ENCODE data around the gene ZNF462.
A peak's percentile ranks its signal among the peaks of the same experiment; 100 is the strongest.

ZNF462 gene

GRCh38 chr9:106929471-106930177 is 66.7 kb downstream of the ZNF462 start:
- no peak for DNase-seq (ENCODE audit: low spot score)

DNA sequence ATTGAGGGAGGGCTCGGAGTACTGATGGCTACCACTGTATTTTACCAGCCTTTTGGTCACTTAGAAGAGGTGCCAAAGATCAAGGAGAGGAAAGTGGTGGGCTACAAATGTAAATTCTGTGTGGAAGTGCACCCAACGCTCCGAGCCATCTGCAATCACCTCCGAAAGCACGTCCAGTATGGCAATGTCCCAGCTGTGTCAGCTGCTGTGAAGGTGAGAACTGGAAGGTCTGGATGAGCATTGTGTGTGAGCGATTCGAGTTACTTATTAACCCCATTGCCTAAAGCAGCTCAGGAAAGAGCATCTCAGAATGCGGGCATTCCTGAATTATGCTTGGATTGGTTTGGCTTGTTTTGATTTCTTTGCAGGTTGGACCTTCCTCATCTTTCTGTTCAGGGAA is 67.5 kb downstream of the ZNF462 start:
- no peak for DNase-seq (ENCODE audit: low spot score)

- no peak for DNase-seq (ENCODE audit: low spot score)
Measured at GRCh38 chr9:106931466-106931865, 68.5 kb downstream of the ZNF462 start.

GRCh38 chr9:106932178-106932577 is 69.2 kb downstream of the ZNF462 start:
- no peak for DNase-seq (ENCODE audit: low spot score)

DNA sequence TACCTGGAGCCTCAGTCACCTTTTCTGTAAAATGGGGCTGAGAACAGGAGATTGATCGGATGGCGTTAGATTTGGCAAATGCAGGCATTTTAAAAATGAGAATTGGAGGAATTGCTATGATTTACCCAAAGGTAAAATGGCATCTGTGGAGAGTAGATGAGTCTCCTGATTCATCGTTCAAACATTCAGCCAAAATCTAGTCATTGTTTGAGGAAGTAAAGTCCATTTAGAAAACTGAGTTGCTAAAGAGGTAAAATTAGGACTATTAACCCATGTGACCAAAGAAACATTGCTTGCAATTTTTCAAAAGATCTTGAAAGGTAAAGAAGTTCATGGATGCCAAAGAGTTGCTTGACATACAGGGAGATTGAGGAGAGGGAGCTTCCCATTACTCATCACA is 69.7 kb downstream of the ZNF462 start:
- DNase-seq (ENCODE audit: low spot score): no peak

DNA sequence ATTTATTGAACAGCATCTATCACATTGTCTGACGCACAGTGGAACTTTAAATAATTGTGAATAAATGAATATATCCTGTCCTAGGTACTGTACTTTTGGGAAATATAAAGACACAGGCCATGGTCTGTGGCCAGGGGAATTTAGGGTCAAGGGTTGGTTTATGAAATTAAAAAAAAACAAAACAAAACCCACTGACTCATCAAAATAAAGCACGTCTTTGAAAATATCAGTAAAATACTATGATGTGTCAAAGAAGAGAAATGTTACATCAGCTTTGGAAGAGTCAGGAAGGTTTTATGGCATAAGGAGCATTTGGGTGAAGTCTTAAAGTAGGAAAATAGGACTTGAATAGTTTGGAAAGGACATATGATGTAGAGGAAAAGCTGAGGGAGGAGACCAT is 70.5 kb downstream of the ZNF462 start:
- no peak for DNase-seq (ENCODE audit: low spot score)

DNA sequence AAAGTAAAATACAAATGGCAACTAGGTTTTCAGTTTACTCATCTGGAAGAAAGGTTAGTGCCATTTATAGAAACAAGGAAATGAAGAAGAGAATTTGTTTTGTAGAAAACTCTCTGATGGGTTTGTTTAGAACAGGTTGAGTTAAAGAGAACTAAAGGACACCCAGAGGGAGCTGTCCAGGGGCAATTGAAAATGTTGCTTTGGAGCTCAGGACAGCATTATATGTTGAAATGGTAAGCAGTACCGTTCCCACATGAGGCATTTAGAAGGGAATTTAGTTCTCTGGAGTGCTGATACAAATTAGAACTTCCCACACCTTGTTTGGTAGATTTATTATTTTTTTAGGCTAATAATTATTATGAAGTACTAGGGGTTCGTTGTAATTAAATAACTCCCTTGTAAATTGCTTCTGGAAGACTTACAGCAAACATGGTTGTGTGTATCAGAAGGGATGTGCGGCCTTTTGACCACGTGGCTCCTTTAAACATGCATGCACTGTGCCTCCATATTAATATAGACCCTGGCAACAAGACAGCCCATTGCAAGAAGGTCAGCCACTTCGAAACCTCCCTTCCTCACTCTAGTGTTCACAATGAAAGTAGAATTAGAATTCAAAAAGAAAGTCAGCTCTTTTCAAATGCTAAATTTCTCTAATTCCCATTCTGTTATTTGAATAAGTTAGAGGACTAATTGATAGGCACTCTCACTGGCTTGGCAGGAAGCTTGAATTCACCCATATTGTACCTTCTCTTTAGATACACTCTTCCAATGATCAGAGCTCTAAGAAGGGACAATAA is 71.7 kb downstream of the ZNF462 start:
- no peak for DNase-seq (ENCODE audit: low spot score)

DNA sequence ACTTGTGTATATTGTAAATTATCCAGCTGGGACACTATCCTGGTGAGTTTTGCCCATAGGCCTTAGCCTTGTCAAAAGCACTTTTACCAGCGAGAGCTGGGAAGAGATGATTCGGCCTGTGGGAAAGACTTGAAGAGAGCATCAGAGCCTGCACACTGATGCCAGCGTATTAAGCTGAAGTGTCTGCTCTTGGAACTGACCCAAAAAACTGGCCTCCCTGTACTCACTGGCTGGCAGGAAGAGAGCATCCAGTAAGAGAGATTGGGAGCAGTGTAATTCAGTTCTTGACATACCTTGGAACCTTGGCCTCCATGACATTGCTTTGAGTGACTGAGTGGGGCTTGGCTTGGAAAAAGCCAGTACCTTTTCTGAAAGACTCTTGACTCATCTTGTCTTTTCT is 73.7 kb downstream of the ZNF462 start:
- no peak for DNase-seq (ENCODE audit: low spot score)

DNA sequence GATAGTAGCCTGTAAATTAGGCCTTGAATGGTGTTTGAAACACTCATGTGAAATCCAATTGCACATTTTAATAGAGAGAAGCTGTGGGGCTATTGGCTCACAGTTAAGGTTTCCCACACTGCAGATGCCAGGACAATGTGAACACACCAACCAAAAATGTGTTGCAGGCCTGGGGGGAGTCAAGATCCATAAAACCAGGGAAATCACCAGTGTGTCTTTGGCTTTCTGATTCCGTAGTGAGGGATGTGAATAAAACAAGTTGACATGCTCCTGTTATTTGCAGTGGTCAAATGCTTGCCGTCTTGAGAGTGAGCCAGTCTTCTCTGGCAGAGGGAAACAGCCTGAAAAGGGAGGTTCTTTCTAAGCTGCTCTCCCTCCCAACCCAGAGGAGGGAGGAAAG is 79.0 kb downstream of the ZNF462 start:
- DNase-seq (ENCODE audit: low spot score): no peak

GRCh38 chr9:106945727-106946660 is 83.0 kb downstream of the ZNF462 start:
- DNase-seq (ENCODE audit: low spot score): peak; percentile 37

- DNase-seq (ENCODE audit: low spot score): no peak
Measured at GRCh38 chr9:106947106-106947900, 84.3 kb downstream of the ZNF462 start.

GRCh38 chr9:106953174-106953573 is 90.2 kb downstream of the ZNF462 start:
- DNase-seq (ENCODE audit: low spot score): peak; percentile 22

- no peak for DNase-seq (ENCODE audit: low spot score)
Measured at GRCh38 chr9:106954558-106954957, 91.6 kb downstream of the ZNF462 start.

DNA sequence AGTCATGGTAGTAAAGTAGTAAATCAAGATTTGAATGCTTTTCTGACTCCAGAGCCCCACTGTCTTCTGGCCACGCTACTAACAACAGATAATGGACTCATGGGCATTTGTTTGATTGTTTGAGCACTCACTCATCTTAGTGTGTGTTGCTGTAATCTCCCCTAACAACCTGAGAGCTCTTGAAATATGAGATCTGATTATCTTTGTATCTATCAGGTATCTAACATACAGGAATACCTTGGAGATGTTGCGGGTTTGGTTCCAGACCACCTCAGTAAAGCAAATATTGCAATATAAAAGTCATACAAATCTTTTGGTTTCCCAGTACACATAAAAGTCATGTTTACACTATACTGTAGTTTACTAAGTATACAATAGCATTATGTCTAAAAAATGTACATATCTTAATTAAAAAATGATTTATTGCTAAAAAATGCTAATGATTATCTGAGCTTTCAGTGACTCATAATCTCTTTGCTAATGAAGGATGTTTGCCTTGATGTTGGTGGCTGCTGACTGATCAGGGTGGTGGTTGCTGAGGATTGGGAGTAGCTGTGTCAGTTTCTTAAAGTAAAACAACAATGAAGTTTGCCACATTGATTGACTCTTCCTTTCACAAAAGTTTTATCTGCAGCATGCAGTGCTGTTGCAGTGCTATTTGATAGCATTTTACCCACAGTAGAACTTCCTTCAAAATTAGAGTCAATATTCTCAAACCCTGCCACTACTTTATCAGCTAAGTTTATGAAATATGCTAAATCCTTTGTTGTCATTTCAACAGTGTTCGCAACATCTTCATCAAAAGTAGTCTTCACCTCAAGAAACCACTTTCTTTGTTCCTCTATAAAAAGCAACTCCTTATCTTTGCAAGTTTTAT is 92.2 kb downstream of the ZNF462 start:
- no peak for DNase-seq (ENCODE audit: low spot score)

GRCh38 chr9:106956971-106957370 is 94.0 kb downstream of the ZNF462 start:
- DNase-seq (ENCODE audit: low spot score): peak; percentile 19

GRCh38 chr9:106958955-106959657 is 96.1 kb downstream of the ZNF462 start:
- peak; percentile 15 for DNase-seq (ENCODE audit: low spot score)

GRCh38 chr9:106960258-106960657 is 97.3 kb downstream of the ZNF462 start:
- DNase-seq (ENCODE audit: low spot score): no peak

DNA sequence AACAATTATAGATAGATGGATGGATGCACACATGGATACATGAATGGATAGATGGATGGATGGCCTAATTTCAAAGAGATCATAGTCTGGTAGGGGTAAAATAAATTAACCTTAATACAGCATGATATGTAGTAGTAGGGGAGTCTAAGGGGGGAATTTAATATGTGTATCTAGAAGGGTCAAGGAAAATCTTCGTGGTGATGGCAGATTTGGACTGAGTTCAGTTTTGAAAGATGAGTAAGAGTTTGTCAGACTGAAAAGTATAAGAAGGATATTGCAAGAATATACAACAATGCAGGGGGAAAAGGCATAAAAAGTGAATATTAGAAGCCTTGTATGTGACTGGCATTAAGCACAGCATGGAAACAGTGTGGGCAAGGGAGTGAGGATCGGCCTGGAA is 98.7 kb downstream of the ZNF462 start:
- DNase-seq (ENCODE audit: low spot score): no peak

- no peak for DNase-seq (ENCODE audit: low spot score)
Measured at GRCh38 chr9:106962122-106962521, 99.2 kb downstream of the ZNF462 start.

Data from GM03348 (cell line).